PC-9 (cell line): ENCODE results near the gene BTN3A1. TPM values are rescaled to one million over a fixed set of nuclear protein-coding genes. Genes with fewer than 3 reads are reported as not detected.

ENCODE experiments used
- BruUV-seq: library from RNA; stranded (reverse); fragments of 400-500 nt; replicated peaks from 2 replicates; lab custom pipeline; 2021; lab: Mats Ljungman, UMichigan
- CTCF ChIA-PET: fragments of 300-600 bp; sonication (Branson Sonifier 250); formaldehyde crosslinking; loops from one replicate; lab custom pipeline; 2022; ENCODE audit warnings: antibody characterized with exemption; lab: Charles Lee
- POLR2A ChIA-PET: fragments of 300-600 bp; sonication (Branson Sonifier 250); formaldehyde crosslinking; loops from one replicate; lab custom pipeline; 2022; ENCODE audit warnings: antibody characterized with exemption; ENCODE audit not compliant: unreplicated experiment; lab: Charles Lee
- DNase-seq, 2 experiments: peaks; one replicate each; pipeline versions ENCODE4 v3.0.0 to v3.0.0-alpha.2; 2015 to 2022; ENCODE audit warnings: mixed read lengths in 1 of 2
- H2AFZ ChIP-seq: fragments of 200-600 bp; sonication (generic); 2 replicates; pipeline ENCODE4 v1.8.1; 2017; ENCODE audit warnings: antibody characterized with exemption
- H3F3A ChIP-seq: fragments of 200-600 bp; sonication (generic); 2 replicates; pipeline ENCODE4 v1.8.1; 2017; ENCODE audit warnings: antibody characterized with exemption, mild to moderate bottlenecking, low read depth; ENCODE audit not compliant: insufficient read depth
- H3K27ac ChIP-seq: fragments of 200-600 bp; sonication (generic); 2 replicates; pipeline ENCODE4 v1.6.1; 2016; ENCODE audit warnings: mixed run types
- H3K27me3 ChIP-seq: fragments of 200-600 bp; sonication (generic); 2 replicates; pipeline ENCODE4 v1.6.1; 2016; ENCODE audit warnings: low read depth, mixed run types; ENCODE audit not compliant: insufficient read depth
- H3K36me3 ChIP-seq: fragments of 200-600 bp; sonication (generic); 2 replicates; pipeline ENCODE4 v1.6.1; 2016; ENCODE audit warnings: low read depth, mixed run types
- H3K4me1 ChIP-seq: fragments of 200-600 bp; sonication (generic); replicated peaks from 2 replicates; pipeline ENCODE4 v1.6.1; 2016; ENCODE audit warnings: mixed run types; ENCODE audit not compliant: insufficient read depth
- H3K4me2 ChIP-seq: fragments of 200-600 bp; sonication (generic); 2 replicates; pipeline ENCODE4 v1.6.1; 2017; ENCODE audit warnings: mixed run types
- H3K4me3 ChIP-seq: fragments of 200-600 bp; sonication (generic); 2 replicates; pipeline ENCODE4 v1.6.1; 2016; ENCODE audit warnings: mixed run types
- H3K79me2 ChIP-seq: fragments of 200-600 bp; sonication (generic); 2 replicates; pipeline ENCODE4 v1.6.1; 2017; ENCODE audit warnings: low read depth, mixed run types
- H3K9me2 ChIP-seq: fragments of 200-600 bp; sonication (generic); 2 replicates; pipeline ENCODE4 v1.8.1; 2017; ENCODE audit warnings: mild to moderate bottlenecking; ENCODE audit not compliant: insufficient read depth
- H3K9me3 ChIP-seq: fragments of 200-600 bp; sonication (generic); 2 replicates; pipeline ENCODE4 v1.8.1; 2016; ENCODE audit warnings: low read depth; ENCODE audit not compliant: insufficient read depth
- H4K20me1 ChIP-seq: fragments of 200-600 bp; sonication (generic); 2 replicates; pipeline ENCODE4 v1.8.1; 2017; ENCODE audit not compliant: insufficient read depth
- EZH2 ChIP-seq: fragments of 200-600 bp; sonication (generic); IDR thresholded peaks from 2 replicates; pipeline ENCODE4 v1.8.0; 2017; ENCODE audit warnings: antibody characterized with exemption, low read depth
- intact Hi-C: fragments of 100-400 bp; cut with micrococcal nuclease; formaldehyde crosslinking; loops from one replicate; pipeline ENCODE4 v1.10.0; 2022; ENCODE audit not compliant: unreplicated experiment
- total RNA-seq: library from RNA; stranded (reverse); gene quantifications from 2 replicates; pipeline ENCODE4 v1.2.3, GENCODE V29; 2021
- TF ChIP-seq, protein P1 (sequence below): fragments of 200-600 bp; sonication (generic); conservative IDR thresholded peaks from 2 replicates; pipeline ENCODE4 v1.6.1; 2017; ENCODE audit warnings: mixed run types, antibody characterized with exemption, mild to moderate bottlenecking, moderate library complexity

BTN3A1 gene
- total RNA-seq, 1 experiment from 2014 or later, result 28.3 TPM

- Histone ChIP-seq H3K36me3 (no peaks in the 10 kb centered on the region), H3K79me2 (no peaks in the 10 kb centered on the region), H3K4me3 (no peak overlapping the region), H4K20me1 (no peaks in the 10 kb centered on the region), H3K9me2 (no peaks in the 10 kb centered on the region), H2AFZ (no peak overlapping the region), H3K4me1 (peaks cover 19% of the 10 kb centered on the region), H3K27ac (no peak overlapping the region), H3F3A (peaks cover 7% of the 10 kb centered on the region; the same call in 1 of the 2 replicates), H3K9me3 (no peaks in the 10 kb centered on the region), H3K27me3 (no peaks in the 10 kb centered on the region), H3K4me2 (0 out of 2 replicates have a peak overlapping the region, but pooled peaks have one; percentile 29)
- no peak for TF ChIP-seq EZH2
- TF ChIP-seq, protein P1, sequence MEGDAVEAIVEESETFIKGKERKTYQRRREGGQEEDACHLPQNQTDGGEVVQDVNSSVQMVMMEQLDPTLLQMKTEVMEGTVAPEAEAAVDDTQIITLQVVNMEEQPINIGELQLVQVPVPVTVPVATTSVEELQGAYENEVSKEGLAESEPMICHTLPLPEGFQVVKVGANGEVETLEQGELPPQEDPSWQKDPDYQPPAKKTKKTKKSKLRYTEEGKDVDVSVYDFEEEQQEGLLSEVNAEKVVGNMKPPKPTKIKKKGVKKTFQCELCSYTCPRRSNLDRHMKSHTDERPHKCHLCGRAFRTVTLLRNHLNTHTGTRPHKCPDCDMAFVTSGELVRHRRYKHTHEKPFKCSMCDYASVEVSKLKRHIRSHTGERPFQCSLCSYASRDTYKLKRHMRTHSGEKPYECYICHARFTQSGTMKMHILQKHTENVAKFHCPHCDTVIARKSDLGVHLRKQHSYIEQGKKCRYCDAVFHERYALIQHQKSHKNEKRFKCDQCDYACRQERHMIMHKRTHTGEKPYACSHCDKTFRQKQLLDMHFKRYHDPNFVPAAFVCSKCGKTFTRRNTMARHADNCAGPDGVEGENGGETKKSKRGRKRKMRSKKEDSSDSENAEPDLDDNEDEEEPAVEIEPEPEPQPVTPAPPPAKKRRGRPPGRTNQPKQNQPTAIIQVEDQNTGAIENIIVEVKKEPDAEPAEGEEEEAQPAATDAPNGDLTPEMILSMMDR, result no peak
- BruUV-seq, result no TSS peak
- intact Hi-C loops, result no loop called here
- POLR2A ChIA-PET, result no interaction called here
- DNase-seq, result no peak
- CTCF ChIA-PET, result interaction anchor here (0.7 kb wide), 2 partner anchors 45 to 186 kb away, joined by 3 to 4 read pairs; no protein-coding TSS in a partner anchor
Observed at GRCh38 chr6:26387565-26387964, 14.5 kb upstream of the BTN3A1 start.

- Histone ChIP-seq H3K27me3 (no peaks in the 10 kb centered on the region), H4K20me1 (no peaks in the 10 kb centered on the region)
- peak in 1 of 2 experiments; percentile 22 for DNase-seq
Observed at GRCh38 chr6:26388014-26388413, 14.1 kb upstream of the BTN3A1 start.

DNA sequence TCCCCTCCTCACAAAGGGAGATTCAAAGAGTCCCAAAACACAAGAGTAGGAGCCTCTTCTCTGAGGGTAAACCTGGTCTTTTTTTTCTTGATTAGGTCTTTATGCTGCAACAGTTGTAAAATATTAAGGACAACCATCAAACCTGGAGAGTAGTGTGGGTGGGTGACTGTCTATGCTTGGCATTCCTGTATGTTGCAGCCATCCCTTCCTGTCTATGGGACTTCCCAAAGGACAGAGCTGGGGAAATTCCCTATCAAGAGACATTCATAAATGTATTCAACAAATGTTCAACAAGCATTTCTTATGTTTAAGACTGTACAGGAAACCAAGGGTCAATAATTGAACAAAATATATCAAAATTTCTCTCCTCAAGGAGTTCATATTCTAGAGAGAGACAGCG is 13.6 kb upstream of the BTN3A1 start:
- ChIA-PET CTCF (no interaction called here), POLR2A (no interaction called here)
- Histone ChIP-seq H3K27me3 (no peaks in the 10 kb centered on the region), H4K20me1 (no peaks in the 10 kb centered on the region), H2AFZ (no peak overlapping the region), H3K4me3 (no peak overlapping the region), H3K4me1 (peaks cover 18% of the 10 kb centered on the region), H3K4me2 (0 out of 2 replicates have a peak overlapping the region, but pooled peaks have one; percentile 29), H3K79me2 (no peaks in the 10 kb centered on the region), H3K9me3 (no peaks in the 10 kb centered on the region), H3K27ac (no peak overlapping the region), H3K36me3 (no peaks in the 10 kb centered on the region), H3F3A (peaks cover 5% of the 10 kb centered on the region; the same call in 1 of the 2 replicates), H3K9me2 (no peaks in the 10 kb centered on the region)
- no peak for TF ChIP-seq EZH2
- TF ChIP-seq, protein P1, result no peak
- no TSS peak for BruUV-seq
- no peak for DNase-seq
- intact Hi-C loops, result no loop called here

More at GRCh38 chr6:26388014-26388413, 14.1 kb upstream of the BTN3A1 start:
- intact Hi-C loops, result no loop called here
- Histone ChIP-seq H3K4me1 (peaks cover 19% of the 10 kb centered on the region), H3K9me2 (no peaks in the 10 kb centered on the region), H3K79me2 (no peaks in the 10 kb centered on the region), H3K4me2 (0 out of 2 replicates have a peak overlapping the region, but pooled peaks have one; percentile 29), H3F3A (peaks cover 7% of the 10 kb centered on the region; the same call in 1 of the 2 replicates), H2AFZ (no peak overlapping the region), H3K27ac (no peak overlapping the region), H3K4me3 (no peak overlapping the region), H3K9me3 (no peaks in the 10 kb centered on the region), H3K36me3 (no peaks in the 10 kb centered on the region)
- no peak for TF ChIP-seq EZH2
- TF ChIP-seq, protein P1, result no peak
- BruUV-seq, result no TSS peak
- CTCF ChIA-PET, result interaction anchor here (0.7 kb wide), 1 partner anchor 185 kb away, joined by 4 read pairs; no protein-coding TSS in a partner anchor
- POLR2A ChIA-PET, result no interaction called here
